Esophagus squamous epithelium (tissue), 5 donors: ENCODE measurements around the gene RABGAP1. TPM values are rescaled to one million over a fixed set of nuclear protein-coding genes. Genes with fewer than 3 reads are reported as not detected.

Experiments used
- DNase-seq: peaks from one replicate; lab custom pipeline; 2025; lab: John Stamatoyannopoulos, UW
- H3K27ac ChIP-seq, 4 donors: fragments of 200-600 bp; sonication (generic); one replicate each; pipeline ENCODE4 v1.5.1; 2016 to 2019; ENCODE audit warnings: mild to moderate bottlenecking in 1 of 4
- H3K27me3 ChIP-seq, 4 donors: fragments of 200-600 bp; sonication (generic); 1 replicate in 3 of 4; 2 replicates in 1 of 4; pipeline versions ENCODE4 v1.5.1 to v1.6.0; 2017 to 2021; ENCODE audit warnings: antibody characterized with exemption in 1 of 4
- H3K36me3 ChIP-seq, 3 donors: fragments of 200-600 bp; sonication (generic); one replicate each; pipeline ENCODE4 v1.5.1; 2016 to 2019
- H3K4me1 ChIP-seq, 3 donors: fragments of 200-600 bp; sonication (generic); one replicate each; pipeline ENCODE4 v1.5.1; 2017 to 2019
- H3K4me3 ChIP-seq, 4 donors: fragments of 200-600 bp; sonication (generic); 1 replicate in 3 of 4; 2 replicates in 1 of 4; pipeline ENCODE4 v1.5.1; 2016 to 2019; ENCODE audit warnings: mild to moderate bottlenecking in 2 of 4, moderate library complexity in 1 of 4
- H3K9me3 ChIP-seq, 3 donors: fragments of 200-600 bp; sonication (generic); one replicate each; pipeline ENCODE4 v1.5.1; 2016 to 2019
- CTCF ChIP-seq, 6 experiments: fragments of 450-650 bp in 4 of 6; fragments of 200-600 bp in 2 of 6; sonication (generic) in 2 of 6; IDR thresholded peaks; one replicate each; pipeline ENCODE4 v1.5.1; 2016 to 2019; ENCODE audit warnings: antibody characterized with exemption in 6 of 6, mild to moderate bottlenecking in 4 of 6, moderate library complexity in 4 of 6
- POLR2A ChIP-seq, 4 donors: fragments of 450-650 bp; IDR thresholded peaks; one replicate each; pipeline ENCODE4 v1.6.1; 2017; ENCODE audit warnings: antibody characterized with exemption in 4 of 4, mild to moderate bottlenecking in 4 of 4, moderate library complexity in 3 of 4
- WGBS, 2 donors: methylation state at CpG; one replicate each; pipeline ENCODE4 v1.1.5; 2018; 5-methylcytosine and 5-hydroxymethylcytosine counted together
- intact Hi-C: fragments of 100-400 bp; cut with DNase I; formaldehyde crosslinking; loops from one replicate; pipeline ENCODE4 v1.15.0; 2022
- total RNA-seq, 4 donors: library from RNA; depleted of rRNA; stranded (reverse); fragments of >200 nt; gene quantifications; one replicate each; pipeline ENCODE4 v1.1.0, GENCODE V29; 2016
- donor health status: DM: yes; HTN: yes; CAD: no.

The RABGAP1 gene
- total RNA-seq, 4 donors from 2014 or later, result 28.4 to 57.4 (median 33.6) TPM

- TF ChIP-seq POLR2A (IDR thresholded peaks at IDR 0.05) (no peak), CTCF (IDR thresholded peaks at IDR 0.05) (no peak)
- Histone ChIP-seq H3K27ac (peak overlapping the region; percentile 93 to 99 (median 97)), H3K4me1 (peaks cover 12 to 64% (median 33%) of the 10 kb centered on the region in 3 donors), H3K36me3 (peaks cover 0 to 22% (median 3%) of the 10 kb centered on the region in 3 donors), H3K4me3 (peak overlapping the region; percentile 68 to 95 (median 82)), H3K9me3 (no peaks in the 10 kb centered on the region), H3K27me3 (no peaks in the 10 kb centered on the region)
- intact Hi-C loops, result no loop called here
- 3 to 8% methylated on average over 17 of the region's 17 CpGs for WGBS, 2 donors
- DNase-seq, result no peak
Measured at GRCh38 chr9:122941582-122942234, 888 bp downstream of the RABGAP1 start.

- 56 to 68% methylated on average over 4 of the region's 4 CpGs for WGBS, 2 donors
- H3K9me3 ChIP-seq, result no peaks in the 10 kb centered on the region
- H3K27ac ChIP-seq, result peak overlapping the region in 3 of 4 donors; percentile 31 to 69 (median 52)
- peaks cover 0 to 6% (median 0%) of the 10 kb centered on the region in 3 donors for H3K36me3 ChIP-seq
- intact Hi-C loops, result no loop called here
- no peak for DNase-seq
- no peaks in the 10 kb centered on the region for H3K27me3 ChIP-seq
- no peak overlapping the region for H3K4me3 ChIP-seq
- no peak for TF ChIP-seq POLR2A (IDR thresholded peaks at IDR 0.05)
- TF ChIP-seq CTCF (IDR thresholded peaks at IDR 0.05), result no peak
- peaks cover 12 to 93% (median 50%) of the 10 kb centered on the region in 3 donors for H3K4me1 ChIP-seq
Measured at GRCh38 chr9:122944960-122945888, 4.4 kb downstream of the RABGAP1 start.

GRCh38 chr9:122946461-122947005, 5.7 kb downstream of the RABGAP1 start:
- Histone ChIP-seq H3K9me3 (no peaks in the 10 kb centered on the region), H3K36me3 (peaks cover 0 to 6% (median 0%) of the 10 kb centered on the region in 3 donors), H3K4me3 (no peak overlapping the region), H3K4me1 (peaks cover 9 to 96% (median 47%) of the 10 kb centered on the region in 3 donors), H3K27ac (peak overlapping the region in 2 of 4 donors; percentile 52 to 69), H3K27me3 (no peaks in the 10 kb centered on the region)
- intact Hi-C loops, result no loop called here
- TF ChIP-seq CTCF (IDR thresholded peaks at IDR 0.05) (no peak), POLR2A (IDR thresholded peaks at IDR 0.05) (no peak)
- no peak for DNase-seq
- WGBS, 2 donors, result 35 to 64% methylated on average over 1 of the region's 1 CpG

GRCh38 chr9:122948313-122948712, 7.5 kb downstream of the RABGAP1 start:
- Histone ChIP-seq H3K27ac (peak overlapping the region; percentile 27 to 71 (median 52)), H3K36me3 (peaks cover 0 to 6% (median 0%) of the 10 kb centered on the region in 3 donors), H3K4me1 (peaks cover 3 to 82% (median 32%) of the 10 kb centered on the region in 3 donors), H3K4me3 (peak overlapping the region in 1 of 4 donors; percentile 29), H3K9me3 (no peaks in the 10 kb centered on the region), H3K27me3 (no peaks in the 10 kb centered on the region)
- TF ChIP-seq CTCF (IDR thresholded peaks at IDR 0.05) (no peak), POLR2A (IDR thresholded peaks at IDR 0.05) (no peak)
- intact Hi-C loops, result no loop called here
- 17 to 52% methylated on average over 3 of the region's 3 CpGs for WGBS, 2 donors
- DNase-seq, result no peak
